CD4-positive, CD25-positive, alpha-beta regulatory T cell (primary cell): ENCODE measurements around the gene AGBL4. TPM values are rescaled to one million over a fixed set of nuclear protein-coding genes. Genes with fewer than 3 reads are reported as not detected.

Source experiments
- ATAC-seq, 2 donors: fragments of 150-1000 bp; cut with Tn5 transposase; one replicate each; pipeline ENCODE4 v1.10.0; 2021; ENCODE audit warnings: low read depth in 2 of 2, moderate number of reproducible peaks in 2 of 2, moderate library complexity in 1 of 2
- DNase-seq, 3 donors: peaks; one replicate each; pipeline versions ENCODE4 v3.0.0 to v3.0.0-alpha.2; 2012 to 2022; ENCODE audit warnings: mixed read lengths in 1 of 3
- H3K27ac ChIP-seq: one replicate; pipeline ENCODE4 v1.7.0; 2013; ENCODE audit warnings: mild to moderate bottlenecking, low read length; ENCODE audit not compliant: insufficient read depth, poor library complexity, severe bottlenecking
- H3K27me3 ChIP-seq: one replicate; pipeline ENCODE4 v1.7.0; 2013; ENCODE audit warnings: low read length; ENCODE audit not compliant: control insufficient read depth, insufficient read depth
- H3K36me3 ChIP-seq: one replicate; pipeline ENCODE4 v1.7.0; 2013; ENCODE audit warnings: mild to moderate bottlenecking, low read length, moderate library complexity; ENCODE audit not compliant: control insufficient read depth, insufficient read depth
- H3K4me1 ChIP-seq: 2 replicates; pipeline ENCODE4 v1.7.0; 2013; ENCODE audit warnings: mild to moderate bottlenecking, low read length; ENCODE audit not compliant: insufficient read depth, control insufficient read depth, poor library complexity, severe bottlenecking
- H3K4me3 ChIP-seq: one replicate; pipeline ENCODE4 v1.7.0; 2013; ENCODE audit warnings: low read depth, mild to moderate bottlenecking, low read length, moderate library complexity
- H3K9me3 ChIP-seq, 2 experiments: 1 replicate in 1 of 2; 2 replicates in 1 of 2; pipeline ENCODE4 v1.7.0; 2013; ENCODE audit warnings: low read length in 2 of 2, mild to moderate bottlenecking in 1 of 2, moderate library complexity in 1 of 2; ENCODE audit not compliant: control insufficient read depth in 2 of 2
- H3K27ac Mint-ChIP-seq, 3 donors: one replicate each; pipeline ENCODE4 v1.8.0; 2020 to 2022; ENCODE audit warnings: mild to moderate bottlenecking in 3 of 3, mixed read lengths in 3 of 3, moderate library complexity in 2 of 3
- H3K27me3 Mint-ChIP-seq: one replicate; pipeline ENCODE4 v1.8.0; 2022; ENCODE audit warnings: mild to moderate bottlenecking, mixed read lengths
- H3K36me3 Mint-ChIP-seq: one replicate; pipeline ENCODE4 v1.8.0; 2020; ENCODE audit warnings: mixed read lengths
- H3K4me1 Mint-ChIP-seq, 4 donors: one replicate each; pipeline ENCODE4 v1.8.0; 2020 to 2022; ENCODE audit warnings: mixed read lengths in 4 of 4, mild to moderate bottlenecking in 1 of 4
- H3K4me3 Mint-ChIP-seq, 4 donors: one replicate each; pipeline ENCODE4 v1.8.0; 2020 to 2022; ENCODE audit warnings: mild to moderate bottlenecking in 4 of 4, mixed read lengths in 4 of 4, moderate library complexity in 3 of 4
- H3K9me3 Mint-ChIP-seq, 7 donors: one replicate each; pipeline ENCODE4 v1.8.0; 2020 to 2022; ENCODE audit warnings: mixed read lengths in 7 of 7, mild to moderate bottlenecking in 3 of 7, moderate library complexity in 2 of 7
- polyA plus RNA-seq, 4 donors: library from polyadenylated mRNA; unstranded; fragments of 300-500 nt; fragmentation: Illumina TruSeq; gene quantifications; one replicate each; pipeline ENCODE4 v1.2.3, GENCODE V29; 2021
- total RNA-seq: library from RNA; stranded (reverse); gene quantifications from one replicate; pipeline ENCODE4 v1.2.3, GENCODE V29; 2022

The AGBL4 gene
- total and polyA plus RNA-seq, 5 donors from 2014 or later = 0.47 TPM; not detected in 4

- Histone ChIP-seq H3K4me3 (no peak overlapping the region), H3K4me1 (no peaks in the 10 kb centered on the region), H3K36me3 (no peaks in the 10 kb centered on the region), H3K27me3 (no peaks in the 10 kb centered on the region), H3K9me3 (no peaks in the 10 kb centered on the region), H3K27ac (no peak overlapping the region)
- no peaks in the 10 kb centered on the region for H3K36me3 Mint-ChIP-seq
- no peaks in the 10 kb centered on the region for H3K27me3 Mint-ChIP-seq
- H3K4me3 Mint-ChIP-seq = no peak overlapping the region
- no peaks in the 10 kb centered on the region for H3K4me1 Mint-ChIP-seq
- H3K27ac Mint-ChIP-seq = no peak overlapping the region
- peaks cover 0 to 2% (median 0%) of the 10 kb centered on the region in 7 donors for H3K9me3 Mint-ChIP-seq
- no peak for ATAC-seq
- no peak for DNase-seq
Measured at GRCh38 chr1:48649880-48650279, 1373.9 kb downstream of the AGBL4 start.

DNA sequence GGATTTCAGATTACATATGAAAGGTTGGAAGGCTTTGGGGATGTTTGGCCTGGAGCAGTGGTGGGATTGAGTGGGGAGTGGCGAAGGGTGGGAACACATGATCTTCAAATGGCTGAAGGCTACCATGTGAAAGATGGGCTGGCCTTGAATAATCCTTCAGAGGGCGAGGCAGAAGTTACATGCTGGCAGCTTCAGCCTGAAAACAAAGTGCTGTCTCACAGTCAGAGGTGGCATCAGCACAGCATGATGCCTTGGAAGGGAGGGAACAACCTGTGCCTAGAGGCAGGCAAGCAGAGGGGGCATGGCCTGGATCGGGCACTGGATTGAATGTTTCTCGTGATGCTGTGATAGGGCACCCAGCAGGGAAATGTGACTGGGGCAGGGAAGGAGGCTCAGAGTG is 1377.9 kb downstream of the AGBL4 start:
- no peak overlapping the region for H3K27ac ChIP-seq
- H3K27me3 Mint-ChIP-seq = no peaks in the 10 kb centered on the region
- no peak overlapping the region for H3K4me3 ChIP-seq
- no peaks in the 10 kb centered on the region for H3K27me3 ChIP-seq
- DNase-seq = no peak
- H3K36me3 ChIP-seq = no peaks in the 10 kb centered on the region
- H3K4me3 Mint-ChIP-seq = no peak overlapping the region
- no peaks in the 10 kb centered on the region for H3K4me1 ChIP-seq
- no peaks in the 10 kb centered on the region for H3K9me3 ChIP-seq
- H3K4me1 Mint-ChIP-seq = no peaks in the 10 kb centered on the region
- no peaks in the 10 kb centered on the region for H3K9me3 Mint-ChIP-seq
- H3K27ac Mint-ChIP-seq = no peak overlapping the region
- H3K36me3 Mint-ChIP-seq = no peaks in the 10 kb centered on the region
- no peak for ATAC-seq

- Mint-ChIP-seq H3K9me3 (no peaks in the 10 kb centered on the region), H3K4me1 (no peaks in the 10 kb centered on the region), H3K27me3 (no peaks in the 10 kb centered on the region), H3K27ac (no peak overlapping the region), H3K36me3 (no peaks in the 10 kb centered on the region), H3K4me3 (no peak overlapping the region)
- H3K9me3 ChIP-seq = no peaks in the 10 kb centered on the region
- H3K27ac ChIP-seq = no peak overlapping the region
- ATAC-seq (no peak), DNase-seq (no peak)
- no peaks in the 10 kb centered on the region for H3K4me1 ChIP-seq
- H3K4me3 ChIP-seq = no peak overlapping the region
- H3K36me3 ChIP-seq = no peaks in the 10 kb centered on the region
- H3K27me3 ChIP-seq = no peaks in the 10 kb centered on the region
Measured at GRCh38 chr1:48644905-48645605, 1378.7 kb downstream of the AGBL4 start.

DNA sequence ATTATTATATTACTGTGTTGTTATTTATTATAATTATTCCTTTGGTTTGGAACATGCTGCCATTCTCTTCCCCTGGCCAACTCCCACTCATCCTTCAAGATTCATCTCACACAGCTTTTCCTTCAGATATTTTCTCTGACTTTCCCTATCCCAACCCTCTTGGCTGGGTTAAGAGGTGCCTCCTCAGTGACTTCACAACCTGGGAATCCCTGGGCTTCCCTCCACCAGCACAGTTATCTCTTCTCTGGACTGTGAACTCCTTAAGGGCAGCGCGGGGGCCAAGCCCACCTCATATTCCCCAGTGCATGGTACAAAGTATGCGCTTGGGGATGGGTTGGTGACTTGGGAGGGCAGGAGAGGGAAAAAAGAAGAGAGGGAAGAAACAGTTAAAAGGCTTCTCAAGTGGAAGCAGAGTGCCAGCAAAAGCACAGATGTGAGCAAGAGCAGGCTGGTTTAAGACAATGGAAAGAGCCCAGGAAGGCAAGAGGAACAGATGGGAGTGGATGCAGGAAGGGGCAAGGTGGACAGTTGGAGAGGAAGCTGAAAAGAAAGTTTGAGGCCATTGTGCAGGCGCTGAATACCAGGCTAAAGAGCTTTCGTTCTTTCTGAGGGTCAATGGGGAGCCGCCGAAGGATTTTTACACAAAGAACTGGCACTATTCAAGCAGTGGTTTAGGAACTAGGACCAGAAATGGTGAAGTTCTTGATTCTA is 1379.4 kb downstream of the AGBL4 start:
- H3K4me1 Mint-ChIP-seq = no peaks in the 10 kb centered on the region
- no peaks in the 10 kb centered on the region for H3K9me3 Mint-ChIP-seq
- H3K27ac ChIP-seq = no peak overlapping the region
- H3K9me3 ChIP-seq = no peaks in the 10 kb centered on the region
- H3K27me3 Mint-ChIP-seq = no peaks in the 10 kb centered on the region
- no peaks in the 10 kb centered on the region for H3K4me1 ChIP-seq
- no peaks in the 10 kb centered on the region for H3K36me3 ChIP-seq
- no peak overlapping the region for H3K4me3 ChIP-seq
- H3K36me3 Mint-ChIP-seq = no peaks in the 10 kb centered on the region
- H3K4me3 Mint-ChIP-seq = no peak overlapping the region
- no peak for DNase-seq
- no peaks in the 10 kb centered on the region for H3K27me3 ChIP-seq
- H3K27ac Mint-ChIP-seq = no peak overlapping the region
- no peak for ATAC-seq

GRCh38 chr1:48643193-48643592 is 1380.6 kb downstream of the AGBL4 start:
- no peaks in the 10 kb centered on the region for H3K4me1 Mint-ChIP-seq
- Histone ChIP-seq H3K36me3 (no peaks in the 10 kb centered on the region), H3K4me3 (no peak overlapping the region), H3K9me3 (no peaks in the 10 kb centered on the region), H3K27me3 (no peaks in the 10 kb centered on the region), H3K4me1 (no peaks in the 10 kb centered on the region), H3K27ac (no peak overlapping the region)
- DNase-seq = no peak
- no peaks in the 10 kb centered on the region for H3K9me3 Mint-ChIP-seq
- no peak for ATAC-seq
- H3K4me3 Mint-ChIP-seq = no peak overlapping the region
- H3K27ac Mint-ChIP-seq = no peak overlapping the region
- no peaks in the 10 kb centered on the region for H3K27me3 Mint-ChIP-seq
- no peaks in the 10 kb centered on the region for H3K36me3 Mint-ChIP-seq

- Histone ChIP-seq H3K36me3 (no peaks in the 10 kb centered on the region), H3K9me3 (no peaks in the 10 kb centered on the region), H3K27me3 (no peaks in the 10 kb centered on the region), H3K4me3 (no peak overlapping the region), H3K4me1 (no peaks in the 10 kb centered on the region), H3K27ac (no peak overlapping the region)
- no peaks in the 10 kb centered on the region for H3K4me1 Mint-ChIP-seq
- no peak for DNase-seq
- no peak overlapping the region for H3K27ac Mint-ChIP-seq
- H3K4me3 Mint-ChIP-seq = no peak overlapping the region
- H3K36me3 Mint-ChIP-seq = no peaks in the 10 kb centered on the region
- H3K9me3 Mint-ChIP-seq = no peaks in the 10 kb centered on the region
- ATAC-seq = no peak
- no peaks in the 10 kb centered on the region for H3K27me3 Mint-ChIP-seq
Measured at GRCh38 chr1:48640836-48641492, 1382.8 kb downstream of the AGBL4 start.

DNA sequence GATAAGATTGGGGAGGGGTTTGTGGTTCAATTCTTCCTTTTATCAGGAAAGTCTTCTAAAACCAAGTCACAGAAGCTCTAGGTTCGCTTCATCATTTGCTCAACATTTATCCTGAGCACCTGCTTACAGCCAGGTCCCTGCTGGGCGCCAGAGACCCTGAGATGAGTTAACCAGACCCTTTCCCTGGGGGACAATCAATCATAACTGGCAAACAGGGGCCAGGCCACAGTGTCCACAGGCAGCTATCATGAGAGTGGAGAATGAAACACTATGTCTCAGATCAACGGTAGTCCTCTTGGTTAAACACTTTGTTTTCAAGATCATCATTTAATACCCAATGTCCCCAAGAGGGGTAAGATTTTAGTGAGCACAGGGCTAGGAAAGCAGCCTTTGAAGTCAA is 1393.9 kb downstream of the AGBL4 start:
- no peaks in the 10 kb centered on the region for H3K4me1 ChIP-seq
- DNase-seq = no peak
- no peak overlapping the region for H3K4me3 ChIP-seq
- Mint-ChIP-seq H3K27ac (no peak overlapping the region), H3K36me3 (no peaks in the 10 kb centered on the region), H3K27me3 (peaks cover 5% of the 10 kb centered on the region), H3K4me1 (no peaks in the 10 kb centered on the region), H3K4me3 (no peak overlapping the region), H3K9me3 (peaks cover 0 to 4% (median 0%) of the 10 kb centered on the region in 7 donors)
- H3K27ac ChIP-seq = no peak overlapping the region
- H3K36me3 ChIP-seq = no peaks in the 10 kb centered on the region
- no peaks in the 10 kb centered on the region for H3K27me3 ChIP-seq
- ATAC-seq = no peak
- H3K9me3 ChIP-seq = no peaks in the 10 kb centered on the region
